ENCODE measurements around the gene RBKS. TPM values are rescaled to one million over a fixed set of nuclear protein-coding genes. Genes with fewer than 3 reads are reported as not detected.

RBKS gene
- total RNA-seq, 1 donor from 2014 or later = 2.0 TPM

DNA sequence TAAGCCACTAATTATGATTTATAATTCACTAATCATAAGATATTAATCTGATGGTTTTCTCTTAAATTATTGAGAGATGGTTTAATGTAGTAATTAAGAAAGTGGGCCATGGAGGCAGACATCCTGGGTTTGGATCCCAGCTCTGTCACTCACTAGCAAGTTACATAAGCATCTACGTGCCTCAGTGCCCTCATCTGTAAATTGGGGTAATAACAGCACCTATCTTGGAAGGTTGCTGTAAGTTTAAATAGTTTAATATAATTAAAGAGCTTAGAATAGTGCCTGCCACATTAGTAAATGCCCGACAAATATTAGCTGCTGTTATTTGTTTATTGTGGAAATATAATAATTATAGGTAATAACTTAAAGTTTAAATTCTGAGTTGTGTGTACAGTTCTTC is 31.2 kb upstream of the RBKS start:
- no peak overlapping the region for H3K27ac Mint-ChIP-seq (ENCODE audit: unreplicated experiment)
- H3K36me3 Mint-ChIP-seq (ENCODE audit: low read depth, unreplicated experiment) = no peaks in the 10 kb centered on the region

DNA sequence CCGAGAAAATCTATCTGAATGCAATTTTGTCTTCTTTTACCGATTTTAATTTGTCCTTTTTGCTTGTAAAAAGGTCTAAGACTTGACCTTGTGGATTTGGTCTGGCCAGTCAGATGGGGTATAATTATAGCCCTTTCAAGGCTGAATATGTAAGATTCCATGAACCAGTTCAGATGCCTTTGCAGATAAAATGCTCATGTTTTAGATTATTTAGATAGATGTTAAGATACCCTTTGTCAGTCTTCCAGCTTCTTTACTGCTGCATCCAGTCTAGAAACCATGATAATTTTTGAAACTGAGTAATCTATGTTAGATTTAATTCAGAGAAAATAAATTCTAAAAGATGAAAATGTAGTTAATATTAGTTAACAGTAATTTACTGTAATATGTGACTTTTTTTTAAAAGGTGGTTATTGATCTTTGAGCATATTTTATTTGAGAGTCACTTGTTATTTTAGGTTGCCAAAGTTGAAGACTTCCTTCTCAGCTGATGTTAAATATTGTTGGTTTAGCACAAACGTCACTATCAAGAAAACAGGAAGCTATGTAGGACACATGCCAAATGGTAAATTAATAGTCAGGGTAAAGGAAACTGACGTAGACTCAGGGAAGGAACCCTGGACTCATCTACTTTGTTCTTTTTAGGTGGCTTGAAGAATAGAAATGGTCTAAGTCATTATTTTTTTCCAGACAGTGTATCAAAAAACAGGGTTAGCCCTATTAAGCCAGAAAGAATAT is 30.1 kb upstream of the RBKS start:
- Mint-ChIP-seq H3K27me3 (ENCODE audit: unreplicated experiment) (no peaks in the 10 kb centered on the region), H3K9me3 (ENCODE audit: unreplicated experiment) (no peaks in the 10 kb centered on the region), H3K27ac (ENCODE audit: unreplicated experiment) (peak overlapping the region; percentile 59), H3K36me3 (ENCODE audit: low read depth, unreplicated experiment) (no peaks in the 10 kb centered on the region), H3K4me1 (ENCODE audit: unreplicated experiment) (peaks cover 3% of the 10 kb centered on the region), H3K4me3 (ENCODE audit: unreplicated experiment) (no peak overlapping the region)
- DNase-seq (ENCODE audit: low spot score) = no peak
- TF ChIP-seq CTCF (IDR thresholded peaks at IDR 0.05; ENCODE audit: unreplicated experiment) = no peak

More for the DNA sequence above, 31.2 kb upstream of the RBKS start:
- peaks cover 7% of the 10 kb centered on the region for H3K4me1 Mint-ChIP-seq (ENCODE audit: unreplicated experiment)
- no peak overlapping the region for H3K4me3 Mint-ChIP-seq (ENCODE audit: unreplicated experiment)
- H3K9me3 Mint-ChIP-seq (ENCODE audit: unreplicated experiment) = no peaks in the 10 kb centered on the region
- TF ChIP-seq CTCF (IDR thresholded peaks at IDR 0.05; ENCODE audit: unreplicated experiment) = no peak
- no peaks in the 10 kb centered on the region for H3K27me3 Mint-ChIP-seq (ENCODE audit: unreplicated experiment)
- no peak for DNase-seq (ENCODE audit: low spot score)

GRCh38 chr2:27916293-27916995 is 26.3 kb upstream of the RBKS start:
- no peak for DNase-seq (ENCODE audit: low spot score)
- Mint-ChIP-seq H3K4me1 (ENCODE audit: unreplicated experiment) (peaks cover 6% of the 10 kb centered on the region), H3K4me3 (ENCODE audit: unreplicated experiment) (no peak overlapping the region), H3K9me3 (ENCODE audit: unreplicated experiment) (no peaks in the 10 kb centered on the region), H3K36me3 (ENCODE audit: low read depth, unreplicated experiment) (no peaks in the 10 kb centered on the region), H3K27me3 (ENCODE audit: unreplicated experiment) (no peaks in the 10 kb centered on the region), H3K27ac (ENCODE audit: unreplicated experiment) (no peak overlapping the region)
- no peak for TF ChIP-seq CTCF (IDR thresholded peaks at IDR 0.05; ENCODE audit: unreplicated experiment)

GRCh38 chr2:27915874-27916273 is 25.7 kb upstream of the RBKS start:
- Mint-ChIP-seq H3K27ac (ENCODE audit: unreplicated experiment) (no peak overlapping the region), H3K36me3 (ENCODE audit: low read depth, unreplicated experiment) (no peaks in the 10 kb centered on the region), H3K9me3 (ENCODE audit: unreplicated experiment) (no peaks in the 10 kb centered on the region), H3K4me3 (ENCODE audit: unreplicated experiment) (no peak overlapping the region), H3K27me3 (ENCODE audit: unreplicated experiment) (peaks cover 1% of the 10 kb centered on the region), H3K4me1 (ENCODE audit: unreplicated experiment) (peaks cover 8% of the 10 kb centered on the region)
- no peak for TF ChIP-seq CTCF (IDR thresholded peaks at IDR 0.05; ENCODE audit: unreplicated experiment)
- no peak for DNase-seq (ENCODE audit: low spot score)

DNA sequence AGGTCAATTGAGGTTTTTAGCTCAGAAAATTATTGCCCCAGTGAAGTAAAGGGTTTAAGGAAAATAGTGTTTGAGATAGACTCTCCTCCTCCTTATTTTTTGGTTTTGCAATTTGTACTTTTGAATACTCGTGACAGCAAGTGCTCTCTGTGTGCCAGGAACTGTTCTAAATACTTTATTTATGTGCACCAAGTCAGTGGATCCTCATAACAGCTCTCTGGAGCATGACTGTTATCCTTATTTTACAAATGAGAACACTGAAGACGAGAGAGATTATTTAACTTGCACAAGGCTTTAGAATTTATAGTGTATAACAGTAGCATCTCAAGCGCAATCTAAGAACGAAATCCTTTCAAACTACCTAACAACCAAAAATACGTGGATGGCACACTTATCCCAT is 25.0 kb upstream of the RBKS start:
- Mint-ChIP-seq H3K4me3 (ENCODE audit: unreplicated experiment) (no peak overlapping the region), H3K36me3 (ENCODE audit: low read depth, unreplicated experiment) (no peaks in the 10 kb centered on the region), H3K27me3 (ENCODE audit: unreplicated experiment) (peaks cover 2% of the 10 kb centered on the region), H3K4me1 (ENCODE audit: unreplicated experiment) (peaks cover 6% of the 10 kb centered on the region), H3K9me3 (ENCODE audit: unreplicated experiment) (no peaks in the 10 kb centered on the region), H3K27ac (ENCODE audit: unreplicated experiment) (no peak overlapping the region)
- DNase-seq (ENCODE audit: low spot score) = no peak
- TF ChIP-seq CTCF (IDR thresholded peaks at IDR 0.05; ENCODE audit: unreplicated experiment) = no peak
